Measurements from ENCODE around the gene IQUB.
"Not testable (repeated sequence)": the region's sequence is repeated elsewhere in the genome, so short reads cannot be mapped to it uniquely, and the experiment has no call there.

The IQUB gene

GRCh38 chr7:123534383-123535260, at the start of gene IQUB:
Gene IQUB (minus strand): TSS chr7:123534595. CDS start chr7:123512340, 22,255 bp downstream.
- peak; percentile 89 to 91 for DNase-seq

DNA sequence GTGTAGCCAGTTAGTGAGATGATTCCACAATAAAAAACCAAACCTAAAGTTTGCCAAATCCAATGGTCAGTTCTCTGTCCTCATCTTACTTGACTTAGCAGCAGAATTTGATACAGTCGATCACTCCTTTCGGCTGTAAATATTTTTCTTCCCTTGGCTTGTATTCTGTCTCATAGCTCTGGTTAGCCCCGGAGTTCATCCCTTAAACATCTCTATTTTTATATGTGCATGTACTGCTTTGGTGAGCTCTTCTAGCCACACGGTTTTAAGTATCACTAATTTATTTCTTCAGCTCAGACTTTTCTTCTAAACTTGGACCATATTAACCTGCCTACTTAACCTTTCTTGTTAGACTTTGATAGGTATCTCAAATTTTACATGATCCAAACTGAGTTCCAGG, 49.4 kb upstream of the IQUB start:
- DNase-seq: no peak

DNA sequence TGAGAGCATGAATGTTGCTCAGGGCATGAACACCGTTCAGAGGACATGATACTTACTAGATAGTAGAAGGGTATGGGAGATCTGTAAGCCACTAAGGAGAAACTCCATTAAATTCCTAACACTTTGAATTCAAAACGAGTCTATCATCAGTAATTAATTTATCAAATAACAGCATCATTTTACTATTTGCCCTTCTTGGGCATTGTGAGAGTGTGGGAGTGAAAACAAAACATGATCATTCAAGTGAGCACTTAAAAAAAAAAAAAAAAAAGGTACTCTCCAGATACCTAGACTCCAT, 46.7 kb upstream of the IQUB start:
- no peak for DNase-seq

DNA sequence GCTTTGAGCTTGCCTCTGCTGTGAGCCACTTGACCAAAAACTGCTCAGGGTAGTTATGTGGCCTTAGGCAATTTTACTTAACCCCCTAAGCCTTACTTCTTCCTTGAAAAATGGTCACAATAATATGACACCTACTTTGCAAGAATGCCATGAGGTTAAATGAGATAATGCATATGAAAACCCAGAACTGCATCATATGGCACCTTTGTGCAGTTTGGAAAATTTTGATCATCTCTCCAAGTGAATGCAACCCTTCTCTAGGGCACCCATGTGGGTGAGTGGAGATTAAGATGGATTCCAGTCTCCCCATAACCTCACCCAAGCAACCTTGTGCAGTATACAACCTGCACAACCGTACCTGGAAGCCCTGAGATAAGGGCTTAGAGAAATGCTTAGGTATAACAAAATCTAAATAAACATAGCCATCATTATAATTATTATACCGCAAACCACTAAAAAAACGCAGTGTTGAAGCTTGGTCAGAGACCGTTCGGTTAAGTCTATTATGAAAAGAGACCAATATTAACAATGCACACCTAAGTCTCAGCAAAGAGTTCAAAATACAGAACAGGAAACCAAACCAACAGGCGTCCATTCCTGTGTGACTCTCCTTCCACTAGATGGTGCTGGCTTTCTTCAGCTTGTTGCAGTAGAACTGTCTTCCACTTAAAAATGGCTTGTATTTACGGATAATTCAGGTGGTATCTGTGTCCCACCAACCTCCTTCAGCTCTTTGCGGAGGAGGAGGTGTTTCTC, 46.2 kb upstream of the IQUB start:
- DNase-seq: peak in 1 of 2 experiments; percentile 42

DNA sequence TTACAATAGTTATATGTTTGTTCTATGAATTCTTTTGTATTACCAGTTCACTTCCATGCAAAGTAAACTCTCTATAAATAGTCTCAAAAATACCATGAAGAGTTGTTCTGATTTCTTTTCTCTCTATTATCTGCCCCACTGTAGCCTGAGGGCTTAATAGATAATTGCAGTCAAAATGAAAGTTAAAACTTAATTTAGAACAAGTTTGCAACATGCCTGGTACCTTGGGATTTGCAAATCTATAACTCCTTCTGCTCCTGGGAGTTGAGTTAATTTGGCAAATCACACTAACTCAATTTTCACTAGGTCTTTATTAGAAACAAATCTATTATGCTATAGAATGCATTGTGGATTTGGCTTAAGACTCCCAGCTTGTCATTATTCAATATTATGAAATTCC, 45.0 kb upstream of the IQUB start:
- DNase-seq: no peak

- DNase-seq: peak; percentile 29 to 45
Observed at GRCh38 chr7:123573896-123574467, 39.6 kb upstream of the IQUB start.

DNA sequence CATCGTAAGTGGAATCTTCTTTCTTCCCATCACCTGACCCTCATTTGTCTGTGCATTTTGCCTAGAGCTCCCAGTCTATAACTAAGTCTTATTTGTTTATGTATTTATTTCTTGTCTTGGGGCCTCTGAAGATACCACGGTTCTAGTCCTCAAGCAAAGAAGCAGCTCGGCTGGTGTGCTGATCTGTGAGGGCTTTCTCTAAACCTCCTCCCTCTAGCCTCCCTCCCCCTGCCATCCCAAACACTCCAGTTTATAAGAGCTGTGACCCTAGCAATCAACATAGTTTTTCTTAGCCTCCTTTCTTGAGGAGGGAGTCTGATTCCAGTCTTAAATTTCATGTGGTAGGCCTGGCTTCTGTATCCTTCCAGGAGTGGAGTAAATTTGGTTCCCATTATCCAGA, 38.9 kb upstream of the IQUB start:
- DNase-seq: no peak

DNA sequence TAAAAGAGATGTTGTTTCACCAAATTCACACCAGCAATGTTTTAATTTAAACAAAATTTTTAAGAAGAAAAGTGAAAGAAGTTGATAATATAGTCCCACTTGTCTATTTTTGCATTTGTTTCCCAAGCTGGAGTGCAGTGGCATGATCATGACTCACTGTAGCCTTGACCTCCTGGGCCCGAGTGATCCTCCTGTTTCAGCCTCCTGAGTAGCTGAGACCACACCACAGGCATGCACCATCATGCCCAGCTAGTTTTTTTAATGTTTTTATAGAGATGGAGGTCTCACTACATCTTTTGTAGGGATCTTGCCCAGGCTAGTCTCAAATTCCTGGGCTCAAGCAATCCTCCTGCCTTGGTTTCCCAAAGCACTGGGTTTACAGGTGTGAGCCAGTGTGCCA, 37.3 kb upstream of the IQUB start:
- DNase-seq: no peak

DNA sequence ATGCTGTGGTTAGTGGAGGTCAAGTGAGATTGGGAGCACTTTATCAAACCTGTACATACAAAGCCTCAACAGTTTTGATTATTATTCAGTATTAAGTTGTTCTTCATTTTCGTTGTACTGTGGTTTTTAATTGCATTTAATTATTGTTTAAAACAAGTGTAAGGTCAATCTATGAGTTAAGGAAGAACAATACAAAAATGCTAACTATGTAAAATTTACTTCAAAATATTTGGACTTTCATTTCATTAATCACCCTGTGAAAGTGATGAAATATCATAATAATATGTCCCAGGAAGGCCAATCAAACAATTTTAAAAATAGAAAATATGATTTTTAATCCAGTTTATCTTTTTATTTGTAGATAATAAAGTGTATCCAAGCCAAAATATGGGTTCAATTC, 36.8 kb upstream of the IQUB start:
- DNase-seq: no peak

DNA sequence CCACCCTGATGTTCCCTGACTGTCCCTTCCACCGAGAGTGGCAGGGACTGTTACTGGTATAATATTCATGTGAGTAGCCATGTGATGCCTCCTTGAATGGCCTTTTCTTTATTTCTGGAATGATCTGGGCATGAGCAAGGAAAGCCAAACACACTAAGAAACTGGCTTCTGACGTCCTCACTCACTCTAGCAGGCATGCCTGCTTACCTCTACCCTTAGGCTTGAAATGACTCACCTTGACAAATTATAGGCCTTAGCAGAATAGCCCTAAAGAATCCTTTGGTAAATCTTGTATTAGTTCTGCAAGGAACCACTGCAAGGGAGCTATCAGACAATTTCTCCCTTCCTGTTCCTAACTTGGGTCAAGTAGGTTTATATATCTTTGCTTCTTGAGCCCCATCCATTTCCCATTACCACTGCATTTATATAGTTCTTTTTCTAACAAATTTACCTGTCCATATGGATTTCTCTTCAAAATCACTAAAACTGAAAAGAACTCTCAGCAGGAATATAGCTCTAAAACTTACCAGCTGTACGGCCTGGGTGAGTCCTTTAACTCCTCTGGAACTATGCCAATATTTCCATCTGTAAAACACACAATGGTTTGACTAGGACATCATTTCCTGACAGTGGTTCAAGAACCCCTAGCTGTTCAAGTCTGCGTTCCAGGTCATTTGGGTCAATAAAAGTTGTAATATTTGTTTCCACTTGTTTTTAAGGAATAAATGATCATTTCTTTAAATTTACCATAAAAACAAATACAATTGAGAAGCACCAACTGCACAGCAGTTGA, 36.2 kb upstream of the IQUB start:
- DNase-seq: no peak

GRCh38 chr7:123569352-123570010, 35.1 kb upstream of the IQUB start:
- peak; percentile 12 to 32 for DNase-seq

DNA sequence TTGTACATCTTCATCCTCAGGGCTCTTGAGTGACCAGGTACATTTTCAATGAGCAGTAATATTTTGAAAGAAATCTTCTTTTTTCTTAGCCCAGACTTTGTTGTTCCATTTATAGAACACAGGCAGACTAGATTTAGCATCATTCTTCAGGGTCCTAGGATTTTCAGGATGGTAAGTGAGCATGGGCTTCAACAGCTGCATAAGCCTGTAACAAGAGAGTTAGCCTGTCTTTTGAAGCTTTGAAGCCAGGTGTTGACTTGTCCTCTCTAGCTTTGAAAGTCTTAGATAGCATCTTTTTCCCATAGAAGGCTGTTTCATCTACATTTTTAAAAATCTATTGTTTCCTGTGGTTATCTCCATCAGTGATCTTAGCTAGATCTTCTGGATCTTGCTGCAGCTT, 27.7 kb upstream of the IQUB start:
- DNase-seq: no peak

GRCh38 chr7:123558289-123558874, 24.0 kb upstream of the IQUB start:
- DNase-seq: no peak

GRCh38 chr7:123557398-123558288, 23.2 kb upstream of the IQUB start, which contains the start of gene NDUFA5:
Gene NDUFA5 (minus strand): TSS chr7:123557818. CDS start chr7:123557795, 23 bp downstream.
- peak; percentile 97 to 99 for DNase-seq

DNA sequence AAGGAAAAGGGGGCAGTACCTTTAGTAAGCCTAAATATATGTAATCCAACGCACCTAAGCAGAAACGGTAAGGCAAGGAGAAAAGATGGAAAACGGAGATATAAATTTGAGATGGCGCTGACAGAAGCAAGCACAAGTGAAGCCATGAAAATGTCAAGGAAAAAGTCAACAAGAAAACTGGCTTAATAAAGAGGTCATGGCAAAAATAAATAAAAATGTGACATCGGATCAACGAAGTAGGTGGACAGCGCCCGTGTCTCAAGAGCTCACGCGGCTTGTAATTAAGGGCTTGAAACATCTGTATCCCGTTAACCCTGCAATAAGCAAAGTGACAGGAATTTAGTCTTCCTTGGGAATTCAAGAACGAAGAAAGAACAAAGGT, 22.6 kb upstream of the IQUB start:
- DNase-seq: no peak

DNA sequence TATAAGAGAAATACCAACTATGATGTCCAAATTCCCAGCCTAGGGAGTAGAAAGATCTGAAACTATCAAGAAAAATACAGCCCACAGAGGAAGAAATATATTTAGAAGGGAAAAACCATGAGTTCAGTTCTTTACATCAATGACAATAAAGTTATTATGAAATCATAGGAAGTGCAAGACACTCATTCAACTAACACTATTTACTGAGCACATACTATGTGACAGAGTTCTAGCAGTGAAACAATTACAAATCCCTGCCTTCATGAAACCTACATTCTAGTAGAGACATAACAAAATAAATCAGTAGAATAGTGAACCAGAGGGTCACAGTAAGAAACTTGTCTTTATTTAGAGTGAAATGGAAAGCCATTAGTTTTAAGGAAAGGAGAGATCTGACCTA, 21.1 kb upstream of the IQUB start:
- DNase-seq: no peak

- no peak for DNase-seq
Observed at GRCh38 chr7:123553159-123553558, 18.8 kb upstream of the IQUB start.

GRCh38 chr7:123552641-123553040, 18.2 kb upstream of the IQUB start:
- no peak for DNase-seq

DNA sequence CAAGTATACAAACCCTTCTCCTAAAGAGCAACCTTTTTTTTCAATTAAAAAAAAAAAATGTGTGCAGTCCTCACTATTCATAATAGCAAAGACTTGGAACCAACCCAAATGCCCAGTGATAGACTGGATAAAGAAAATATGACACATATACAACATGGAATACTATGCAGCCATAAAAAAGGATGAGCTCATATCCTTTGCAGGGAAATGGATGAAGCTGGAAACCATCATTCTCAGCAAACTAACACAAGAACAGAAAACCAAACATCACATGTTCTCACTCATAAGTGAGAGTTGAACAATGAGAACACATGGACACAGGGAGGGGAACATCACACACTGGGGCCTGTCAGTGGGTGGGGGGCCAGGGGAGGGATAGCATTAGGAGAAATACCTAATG, 17.7 kb upstream of the IQUB start:
- DNase-seq: not testable (repeated sequence)

DNA sequence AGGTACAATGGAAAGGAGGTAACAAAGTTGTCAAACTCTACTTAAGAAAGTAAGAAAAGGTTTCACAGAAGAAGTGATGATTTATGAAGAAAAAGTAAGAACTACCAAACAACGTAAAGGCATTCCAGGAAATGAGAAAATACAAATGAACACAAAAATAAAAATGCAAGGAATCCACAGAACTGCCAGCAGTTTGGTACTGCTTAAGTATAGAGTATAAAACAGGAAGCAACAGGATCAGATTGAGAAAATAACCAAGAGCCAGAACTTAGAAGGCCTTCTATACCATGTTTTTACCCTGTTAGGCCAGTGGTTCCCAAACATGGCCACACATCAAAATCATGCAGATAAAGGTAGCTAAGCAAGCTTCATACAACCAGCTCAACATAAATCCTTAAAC, 14.0 kb upstream of the IQUB start:
- no peak for DNase-seq

DNA sequence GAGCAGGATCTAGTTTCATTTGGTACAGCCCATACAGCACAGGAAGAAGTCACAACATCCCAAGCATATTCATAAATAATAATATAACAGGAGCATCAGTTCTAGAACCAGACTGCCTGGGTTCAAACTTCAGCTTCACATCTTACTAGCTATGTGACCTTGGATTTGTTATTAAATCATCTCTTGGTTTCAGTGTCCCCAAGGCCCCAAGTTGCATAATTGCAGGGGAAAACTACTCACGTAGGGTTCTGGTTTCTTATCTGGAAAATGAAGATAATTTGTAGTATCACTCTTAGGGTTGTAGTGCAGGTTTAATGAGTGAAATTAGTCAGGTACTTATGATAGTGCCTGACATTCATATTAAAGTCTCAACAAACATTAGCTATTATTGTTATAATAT, 5.5 kb upstream of the IQUB start:
- no peak for DNase-seq
